WI38 (cell line): ENCODE data around the gene HIGD2A.

Experiments
- H3K4me3 ChIP-seq: 2 replicates; pipeline ENCODE4 v1.5.1; 2011; ENCODE audit warnings: low read depth, mild to moderate bottlenecking, control low read depth, low read length
- TF ChIP-seq, protein P1 (sequence below): IDR thresholded peaks from 2 replicates; pipeline ENCODE4 v1.5.1; 2012; ENCODE audit warnings: low read depth, mild to moderate bottlenecking, control low read depth, low read length

Gene HIGD2A

DNA sequence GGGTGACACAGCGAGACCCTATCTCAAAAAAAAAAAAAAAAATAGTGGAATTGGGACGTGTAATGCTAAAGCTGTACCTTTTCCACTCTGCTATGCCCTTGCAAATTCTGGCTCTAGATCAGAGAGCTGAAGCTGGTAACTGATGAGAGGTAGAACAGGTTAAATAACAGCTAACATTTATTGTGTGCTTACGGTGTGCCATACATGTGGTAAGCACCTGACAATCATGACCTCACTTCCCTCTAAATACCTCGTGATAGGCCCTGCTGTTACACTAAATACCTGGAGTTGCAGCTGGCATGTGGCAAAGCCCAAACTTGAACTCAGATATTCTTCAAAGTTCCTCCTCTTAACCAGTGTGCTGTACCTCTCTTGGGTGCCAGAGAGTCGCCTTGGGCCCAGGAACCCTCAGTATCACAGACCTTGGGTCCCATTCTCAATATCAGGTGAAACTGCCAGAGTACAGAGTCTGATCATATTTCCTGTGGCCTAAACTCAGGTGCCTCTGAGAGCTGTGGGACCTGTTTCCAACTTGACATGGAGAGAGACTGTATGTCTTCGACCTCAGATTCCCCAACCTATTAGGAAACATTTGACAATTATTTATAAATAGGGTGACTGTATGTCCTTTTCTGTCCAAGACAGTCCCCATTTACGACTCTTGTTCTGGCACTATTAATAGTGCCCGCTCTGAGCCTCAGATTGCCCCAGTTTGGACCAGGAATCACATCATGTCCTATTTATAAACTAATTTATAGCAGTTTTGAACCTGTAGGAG, 18.4 kb upstream of the HIGD2A start:
- H3K4me3 ChIP-seq = no peak overlapping the region
- TF ChIP-seq, protein P1, sequence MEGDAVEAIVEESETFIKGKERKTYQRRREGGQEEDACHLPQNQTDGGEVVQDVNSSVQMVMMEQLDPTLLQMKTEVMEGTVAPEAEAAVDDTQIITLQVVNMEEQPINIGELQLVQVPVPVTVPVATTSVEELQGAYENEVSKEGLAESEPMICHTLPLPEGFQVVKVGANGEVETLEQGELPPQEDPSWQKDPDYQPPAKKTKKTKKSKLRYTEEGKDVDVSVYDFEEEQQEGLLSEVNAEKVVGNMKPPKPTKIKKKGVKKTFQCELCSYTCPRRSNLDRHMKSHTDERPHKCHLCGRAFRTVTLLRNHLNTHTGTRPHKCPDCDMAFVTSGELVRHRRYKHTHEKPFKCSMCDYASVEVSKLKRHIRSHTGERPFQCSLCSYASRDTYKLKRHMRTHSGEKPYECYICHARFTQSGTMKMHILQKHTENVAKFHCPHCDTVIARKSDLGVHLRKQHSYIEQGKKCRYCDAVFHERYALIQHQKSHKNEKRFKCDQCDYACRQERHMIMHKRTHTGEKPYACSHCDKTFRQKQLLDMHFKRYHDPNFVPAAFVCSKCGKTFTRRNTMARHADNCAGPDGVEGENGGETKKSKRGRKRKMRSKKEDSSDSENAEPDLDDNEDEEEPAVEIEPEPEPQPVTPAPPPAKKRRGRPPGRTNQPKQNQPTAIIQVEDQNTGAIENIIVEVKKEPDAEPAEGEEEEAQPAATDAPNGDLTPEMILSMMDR = no peak

DNA sequence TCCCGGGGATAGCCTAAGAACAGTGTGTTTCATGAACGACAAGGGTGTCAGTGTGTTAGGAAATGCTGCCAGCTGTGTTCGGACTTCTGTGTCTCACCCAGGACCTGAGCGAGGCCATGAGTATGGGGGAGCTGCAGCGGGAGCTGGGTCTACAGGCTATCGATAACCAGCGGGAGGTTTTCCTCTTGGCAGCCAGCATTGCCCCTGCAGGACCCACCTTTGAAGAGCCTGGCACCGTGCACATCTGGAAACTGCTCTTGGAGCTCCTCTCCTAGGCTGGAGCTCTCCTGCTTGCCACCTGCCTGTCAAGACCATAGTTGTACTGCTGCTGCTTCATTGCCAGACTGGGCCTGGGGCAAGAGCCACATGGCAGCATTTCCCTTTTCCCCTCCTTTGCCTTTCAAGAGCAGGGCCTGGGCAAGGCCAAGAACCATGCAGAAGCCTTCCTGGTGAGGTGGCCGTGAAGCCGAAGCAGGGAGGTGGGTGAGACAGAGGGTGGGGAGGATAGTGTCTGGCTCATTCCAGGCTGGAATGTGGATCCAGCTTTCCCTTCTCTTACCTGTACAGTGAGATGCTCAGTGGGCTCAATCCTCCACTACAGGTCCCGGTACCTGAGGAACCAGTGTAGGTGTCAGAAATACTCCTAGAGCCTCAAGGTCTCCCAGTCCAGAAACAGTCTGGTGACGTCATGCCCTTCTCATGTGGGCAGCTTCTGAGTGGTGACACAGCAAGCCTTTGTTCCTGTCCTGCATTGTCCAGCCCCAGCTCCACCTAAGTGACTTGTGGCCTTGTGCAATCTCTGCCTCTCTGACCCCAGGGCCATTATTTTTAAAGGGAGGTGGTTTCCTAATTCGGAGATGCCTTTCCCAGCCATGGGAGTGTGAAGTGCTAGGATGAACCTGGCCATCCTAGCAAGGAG, 16.7 kb upstream of the HIGD2A start:
- no peak overlapping the region for H3K4me3 ChIP-seq
- TF ChIP-seq, protein P1 = no peak

- H3K4me3 ChIP-seq = no peak overlapping the region
- TF ChIP-seq, protein P1 = no peak
These were observed 15.3 kb upstream of the HIGD2A start for GRCh38 chr5:176373100-176373818.

- TF ChIP-seq, protein P1 = no peak
- H3K4me3 ChIP-seq = no peak overlapping the region
These were observed 8.7 kb upstream of the HIGD2A start for GRCh38 chr5:176379881-176380280.

DNA sequence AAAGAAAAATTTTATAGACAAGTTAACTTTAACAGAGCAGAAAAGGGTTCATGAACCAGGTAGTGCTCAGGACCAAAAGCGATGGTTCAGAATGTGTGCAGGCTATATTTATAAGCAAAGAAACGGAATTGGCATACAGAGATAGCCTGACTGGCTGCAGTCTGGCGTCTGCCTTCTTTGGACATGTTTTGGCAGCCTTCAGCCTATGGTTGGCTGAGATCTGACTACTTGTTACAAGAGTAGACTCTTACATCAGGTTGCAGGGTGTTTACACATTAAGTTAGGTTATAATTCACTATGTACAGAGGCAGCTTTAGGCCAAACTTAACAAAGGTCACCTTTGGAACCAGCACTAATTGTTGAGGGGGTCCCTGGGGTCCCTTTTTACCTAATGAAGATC, 7.1 kb upstream of the HIGD2A start:
- no peak overlapping the region for H3K4me3 ChIP-seq
- TF ChIP-seq, protein P1 = no peak

DNA sequence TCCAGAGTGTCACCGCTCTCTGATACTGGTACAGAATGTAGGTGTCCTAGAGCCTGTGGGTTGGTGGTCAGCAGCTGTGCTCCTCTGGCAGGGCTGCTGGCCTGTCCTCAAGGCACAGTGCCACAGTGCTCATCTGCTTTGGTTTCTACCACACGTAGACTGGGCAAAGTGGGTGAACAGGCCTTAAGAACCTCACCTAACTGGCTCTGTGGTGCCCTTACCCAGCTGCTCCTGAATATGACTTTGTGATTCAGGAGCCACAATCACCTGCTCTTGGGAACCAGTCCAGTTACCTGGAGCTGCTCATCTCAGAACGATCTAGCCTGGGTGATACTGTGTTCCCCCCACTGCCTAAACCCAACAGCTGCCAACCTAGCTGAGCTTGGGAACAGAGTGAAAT, 6.6 kb upstream of the HIGD2A start:
- TF ChIP-seq, protein P1 = no peak
- no peak overlapping the region for H3K4me3 ChIP-seq

GRCh38 chr5:176382721-176383120, 5.8 kb upstream of the HIGD2A start:
- TF ChIP-seq, protein P1 = no peak
- no peak overlapping the region for H3K4me3 ChIP-seq
